Measurements from ENCODE around the gene CMTM2. TPM values are rescaled to one million over a fixed set of nuclear protein-coding genes. Genes with fewer than 3 reads are reported as not detected.

CMTM2 gene
- total RNA-seq, 2 experiments from 2014 or later = not detected

DNA sequence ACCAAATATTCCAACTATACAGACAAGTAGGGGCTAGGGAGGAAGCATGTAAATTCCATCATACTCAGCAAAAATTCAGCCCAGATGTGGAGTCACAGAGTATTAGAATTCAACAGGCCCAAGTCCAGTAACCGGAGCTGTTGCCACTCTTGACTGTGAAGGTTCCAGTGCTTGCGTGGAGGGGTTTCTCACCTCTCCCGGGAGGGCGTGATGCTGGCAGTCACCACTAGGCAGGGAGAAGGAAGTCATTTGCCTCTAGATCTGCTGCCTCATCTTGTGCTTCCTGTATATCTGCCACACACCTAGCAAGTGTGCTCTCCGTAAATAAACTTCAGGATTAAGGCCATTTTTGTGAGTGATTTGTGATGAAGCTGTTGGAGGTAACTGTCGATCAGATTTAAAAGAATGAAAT lies 27.9 kb upstream of the CMTM2 start:
- Histone ChIP-seq H3K4me3 (ENCODE audit: low read length) (peak overlapping the region; percentile 85), H3K9me3 (ENCODE audit: control insufficient read depth in 1 of 2, insufficient read depth in 1 of 2, low read length in 2 of 2) (no peaks in the 10 kb centered on the region), H3K27me3 (ENCODE audit: control insufficient read depth in 1 of 2, insufficient read depth in 2 of 2, low read length in 2 of 2) (no peaks in the 10 kb centered on the region), H3K27ac (ENCODE audit: low read depth in 1 of 2, low read length in 2 of 2) (peak overlapping the region; percentile 79 to 81), H3K36me3 (ENCODE audit: insufficient read depth, low read length) (peaks cover 9% of the 10 kb centered on the region), H3K4me1 (ENCODE audit: insufficient read depth, low read length) (peaks cover 79% of the 10 kb centered on the region)
- ChIA-PET CTCF (interaction anchor here (0.8 to 4.8 kb wide), 9 partner anchors 12 to 145 kb away, joined by 3 to 32 read pairs (median 5); no protein-coding TSS in a partner anchor), POLR2A (interaction anchor here (1.0 to 8.2 kb wide), 16 partner anchors 9 to 608 kb away, joined by 3 to 124 read pairs (median 7); partner anchors contain the start of genes CMTM2, CMTM3 and NAE1)
- Mint-ChIP-seq H3K36me3 (ENCODE audit: low read depth) (peaks cover 42% of the 10 kb centered on the region), H3K4me3 (peak overlapping the region; percentile 92), H3K9me3 (no peaks in the 10 kb centered on the region), H3K27me3 (no peaks in the 10 kb centered on the region), H3K4me1 (ENCODE audit: low read depth) (peaks cover 84% of the 10 kb centered on the region), H3K27ac (peak overlapping the region; percentile 93)
- TF ChIP-seq, protein P1, sequence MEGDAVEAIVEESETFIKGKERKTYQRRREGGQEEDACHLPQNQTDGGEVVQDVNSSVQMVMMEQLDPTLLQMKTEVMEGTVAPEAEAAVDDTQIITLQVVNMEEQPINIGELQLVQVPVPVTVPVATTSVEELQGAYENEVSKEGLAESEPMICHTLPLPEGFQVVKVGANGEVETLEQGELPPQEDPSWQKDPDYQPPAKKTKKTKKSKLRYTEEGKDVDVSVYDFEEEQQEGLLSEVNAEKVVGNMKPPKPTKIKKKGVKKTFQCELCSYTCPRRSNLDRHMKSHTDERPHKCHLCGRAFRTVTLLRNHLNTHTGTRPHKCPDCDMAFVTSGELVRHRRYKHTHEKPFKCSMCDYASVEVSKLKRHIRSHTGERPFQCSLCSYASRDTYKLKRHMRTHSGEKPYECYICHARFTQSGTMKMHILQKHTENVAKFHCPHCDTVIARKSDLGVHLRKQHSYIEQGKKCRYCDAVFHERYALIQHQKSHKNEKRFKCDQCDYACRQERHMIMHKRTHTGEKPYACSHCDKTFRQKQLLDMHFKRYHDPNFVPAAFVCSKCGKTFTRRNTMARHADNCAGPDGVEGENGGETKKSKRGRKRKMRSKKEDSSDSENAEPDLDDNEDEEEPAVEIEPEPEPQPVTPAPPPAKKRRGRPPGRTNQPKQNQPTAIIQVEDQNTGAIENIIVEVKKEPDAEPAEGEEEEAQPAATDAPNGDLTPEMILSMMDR (IDR thresholded peaks at IDR 0.05) = peak; percentile 38
- DNase-seq (peak; percentile 27 to 83 (median 49)), ATAC-seq (ENCODE audit: poor library complexity) (peak; percentile 58)
- intact Hi-C loops (cut with DNase I, micrococcal nuclease) = loop anchor here (2.0 to 5.0 kb wide), 3 partner anchors 34 to 36 kb away; no protein-coding TSS in a partner anchor

DNA sequence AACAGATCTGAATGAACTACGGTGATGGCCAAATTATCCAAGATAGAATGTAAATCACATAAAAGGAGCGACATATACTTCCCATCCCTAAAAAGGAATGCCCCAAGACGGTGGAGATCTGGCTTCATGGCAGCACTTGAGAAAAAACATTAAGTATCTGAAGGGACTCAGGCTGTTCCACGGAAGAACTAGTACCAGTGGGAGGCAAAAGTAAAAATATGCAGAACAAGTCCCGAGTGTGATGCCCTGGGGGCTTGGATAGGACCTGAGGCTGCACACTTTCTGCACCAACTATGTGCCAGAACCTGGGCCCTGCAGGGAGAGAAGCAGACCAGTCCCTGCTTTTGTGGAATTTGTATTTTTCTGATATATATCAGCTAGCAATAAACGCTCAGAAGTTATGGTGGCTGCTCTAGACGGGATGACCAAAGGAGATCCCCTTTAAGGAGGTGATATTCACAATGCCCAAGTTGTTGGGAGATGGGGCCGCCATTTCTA lies 27.4 kb upstream of the CMTM2 start:
- Histone ChIP-seq H3K27ac (ENCODE audit: low read depth in 1 of 2, low read length in 2 of 2) (peak overlapping the region; percentile 79 to 81), H3K27me3 (ENCODE audit: control insufficient read depth in 1 of 2, insufficient read depth in 2 of 2, low read length in 2 of 2) (no peaks in the 10 kb centered on the region), H3K9me3 (ENCODE audit: control insufficient read depth in 1 of 2, insufficient read depth in 1 of 2, low read length in 2 of 2) (no peaks in the 10 kb centered on the region), H3K36me3 (ENCODE audit: insufficient read depth, low read length) (peaks cover 11% of the 10 kb centered on the region), H3K4me3 (ENCODE audit: low read length) (peak overlapping the region; percentile 85), H3K4me1 (ENCODE audit: insufficient read depth, low read length) (peaks cover 79% of the 10 kb centered on the region)
- Mint-ChIP-seq H3K4me1 (ENCODE audit: low read depth) (peaks cover 88% of the 10 kb centered on the region), H3K27ac (peak overlapping the region; percentile 93), H3K9me3 (no peaks in the 10 kb centered on the region), H3K4me3 (peak overlapping the region; percentile 92), H3K27me3 (no peaks in the 10 kb centered on the region), H3K36me3 (ENCODE audit: low read depth) (peaks cover 42% of the 10 kb centered on the region)
- ChIA-PET POLR2A (interaction anchor here (0.7 to 8.2 kb wide), 26 partner anchors 9 to 607 kb away, joined by 3 to 124 read pairs (median 4); partner anchors contain the start of genes CMTM2, CMTM3, DYNC1LI2 and NAE1), CTCF (interaction anchor here (0.8 to 4.8 kb wide), 8 partner anchors 11 to 57 kb away, joined by 3 to 32 read pairs (median 6); no protein-coding TSS in a partner anchor)
- intact Hi-C loops (cut with DNase I, micrococcal nuclease) = loop anchor here (2.0 to 5.0 kb wide), 4 partner anchors 35 to 51 kb away; no protein-coding TSS in a partner anchor
- no peak for ATAC-seq (ENCODE audit: poor library complexity)
- TF ChIP-seq, protein P1 (IDR thresholded peaks at IDR 0.05) = peak; percentile 3
- DNase-seq = no peak

DNA sequence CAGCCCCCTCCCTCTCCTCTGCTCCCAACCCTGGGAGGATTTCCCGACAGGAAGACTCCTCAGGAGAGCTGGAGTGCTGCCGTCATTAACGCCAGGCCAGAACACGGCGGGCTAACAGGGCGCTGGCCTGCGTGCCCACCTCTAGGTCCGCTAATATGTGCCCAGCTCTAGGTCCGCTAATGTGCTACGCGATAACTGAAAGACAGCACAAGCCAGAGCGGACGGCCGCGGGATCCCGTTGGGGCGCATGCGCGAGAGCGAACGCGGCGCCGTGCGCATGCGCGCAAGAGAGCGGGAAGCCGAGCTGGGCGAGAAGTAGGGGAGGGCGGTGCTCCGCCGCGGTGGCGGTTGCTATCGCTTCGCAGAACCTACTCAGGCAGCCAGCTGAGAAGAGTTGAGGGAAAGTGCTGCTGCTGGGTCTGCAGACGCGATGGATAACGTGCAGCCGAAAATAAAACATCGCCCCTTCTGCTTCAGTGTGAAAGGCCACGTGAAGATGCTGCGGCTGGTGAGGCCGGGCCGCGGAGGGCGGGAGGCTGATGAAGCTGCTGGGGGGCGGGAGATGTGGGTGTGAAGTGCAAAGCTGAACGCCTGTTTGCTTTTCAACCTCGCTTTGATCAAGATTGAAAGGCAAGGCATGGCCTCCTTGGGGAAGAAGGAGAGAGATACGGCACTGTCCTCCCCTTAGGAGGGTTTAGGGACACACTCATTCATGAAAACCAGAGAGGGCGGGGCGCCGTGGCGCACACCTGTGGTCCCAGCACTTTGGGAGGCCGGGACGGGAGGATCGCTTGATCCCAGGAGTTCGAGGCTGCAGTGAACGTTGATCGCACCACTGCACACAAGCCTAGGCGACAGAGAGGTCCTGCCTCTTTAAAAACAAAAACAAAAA lies 26.7 kb upstream of the CMTM2 start, which contains the start of gene CKLF:
CKLF (plus strand) TSS at position 291 of the 892 bp plus-strand sequence; CDS start at position 431, 140 bp downstream.
- H3K36me3 ChIP-seq (ENCODE audit: insufficient read depth, low read length) = peaks cover 14% of the 10 kb centered on the region
- DNase-seq (peak; percentile 81 to 97 (median 90)), ATAC-seq (ENCODE audit: poor library complexity) (peak; percentile 68)
- CTCF ChIA-PET = interaction anchor here (0.9 to 4.8 kb wide), 7 partner anchors 10 to 199 kb away, joined by 3 to 32 read pairs (median 7); partner anchors contain the start of gene DYNC1LI2
- intact Hi-C loops (cut with DNase I, micrococcal nuclease) = loop anchor here (2.0 to 5.0 kb wide), 3 partner anchors 35 to 50 kb away; no protein-coding TSS in a partner anchor
- H3K27ac ChIP-seq (ENCODE audit: low read depth in 1 of 2, low read length in 2 of 2) = peak within 1 kb of the TSS; percentile 79 to 81
- H3K27me3 Mint-ChIP-seq = no peaks in the 10 kb centered on the region
- peaks cover 81% of the 10 kb centered on the region for H3K4me1 ChIP-seq (ENCODE audit: insufficient read depth, low read length)
- no peaks in the 10 kb centered on the region for H3K9me3 Mint-ChIP-seq
- peak within 1 kb of the TSS; percentile 92 for H3K4me3 Mint-ChIP-seq
- peaks cover 46% of the 10 kb centered on the region for H3K36me3 Mint-ChIP-seq (ENCODE audit: low read depth)
- peaks cover 86% of the 10 kb centered on the region for H3K4me1 Mint-ChIP-seq (ENCODE audit: low read depth)
- no peaks in the 10 kb centered on the region for H3K9me3 ChIP-seq (ENCODE audit: control insufficient read depth in 1 of 2, insufficient read depth in 1 of 2, low read length in 2 of 2)
- peak within 1 kb of the TSS; percentile 93 for H3K27ac Mint-ChIP-seq
- TF ChIP-seq, protein P1 (IDR thresholded peaks at IDR 0.05) = no peak
- no peaks in the 10 kb centered on the region for H3K27me3 ChIP-seq (ENCODE audit: control insufficient read depth in 1 of 2, insufficient read depth in 2 of 2, low read length in 2 of 2)
- peak within 1 kb of the TSS; percentile 85 for H3K4me3 ChIP-seq (ENCODE audit: low read length)
- POLR2A ChIA-PET = interaction anchor here (0.6 to 8.2 kb wide), 30 partner anchors 9 to 607 kb away, joined by 3 to 124 read pairs (median 4); partner anchors contain the start of genes CMTM2, CMTM3, CMTM4 and DYNC1LI2

All from CD4-positive, alpha-beta T cell (primary cell).